Trophoblast cell (in vitro differentiated cells and primary cell): ENCODE data around the gene RPRD1A.

ENCODE experiments used
- DNase-seq, 2 donors: peaks; one replicate each; pipeline ENCODE4 v3.0.0-alpha.2; 2016
- H2AFZ ChIP-seq: 2 replicates; pipeline ENCODE4 v1.6.1; 2013; ENCODE audit warnings: low read length, moderate library complexity, mild to moderate bottlenecking; ENCODE audit not compliant: insufficient read depth, poor library complexity
- H2AK5ac ChIP-seq: 2 replicates; pipeline ENCODE4 v1.6.1; 2013; ENCODE audit warnings: mild to moderate bottlenecking, low read length
- H2BK120ac ChIP-seq: 2 replicates; pipeline ENCODE4 v1.6.1; 2013; ENCODE audit warnings: low read length, mild to moderate bottlenecking, moderate library complexity; ENCODE audit not compliant: insufficient read depth, poor library complexity
- H2BK12ac ChIP-seq: 2 replicates; pipeline ENCODE4 v1.6.1; 2013; ENCODE audit warnings: mild to moderate bottlenecking, low read length, moderate library complexity
- H2BK5ac ChIP-seq: 2 replicates; pipeline ENCODE4 v1.6.1; 2013; ENCODE audit warnings: low read length, low read depth, moderate library complexity, mild to moderate bottlenecking; ENCODE audit not compliant: poor library complexity
- H3K14ac ChIP-seq: 2 replicates; pipeline ENCODE4 v1.6.1; 2013; ENCODE audit warnings: mild to moderate bottlenecking, low read length
- H3K18ac ChIP-seq: 2 replicates; pipeline ENCODE4 v1.6.1; 2013; ENCODE audit warnings: mild to moderate bottlenecking, low read length
- H3K23ac ChIP-seq: 2 replicates; pipeline ENCODE4 v1.6.1; 2013; ENCODE audit warnings: low read length
- H3K27ac ChIP-seq: 2 replicates; pipeline ENCODE4 v1.5.1; 2013; ENCODE audit warnings: low read depth, mild to moderate bottlenecking, inconsistent platforms, low read length, moderate library complexity
- H3K27me3 ChIP-seq: 2 replicates; pipeline ENCODE4 v1.6.1; 2013; ENCODE audit warnings: inconsistent platforms, mild to moderate bottlenecking, low read length, moderate library complexity; ENCODE audit not compliant: insufficient read depth
- H3K36me3 ChIP-seq, 2 experiments: 1 replicate in 1 of 2; 2 replicates in 1 of 2; pipeline ENCODE4 v1.6.1; 2013; ENCODE audit warnings: low read length in 2 of 2, mild to moderate bottlenecking in 2 of 2, moderate library complexity in 1 of 2; ENCODE audit not compliant: insufficient read depth in 2 of 2, control insufficient read depth in 1 of 2
- H3K4ac ChIP-seq: 2 replicates; pipeline ENCODE4 v1.6.1; 2013; ENCODE audit warnings: low read depth, mild to moderate bottlenecking, low read length, moderate library complexity
- H3K4me1 ChIP-seq, 2 experiments: 1 replicate in 1 of 2; 2 replicates in 1 of 2; pipeline ENCODE4 v1.6.1; 2013; ENCODE audit warnings: low read length in 2 of 2, mild to moderate bottlenecking in 2 of 2, moderate library complexity in 1 of 2; ENCODE audit not compliant: insufficient read depth in 2 of 2, control insufficient read depth in 1 of 2
- H3K4me2 ChIP-seq: 2 replicates; pipeline ENCODE4 v1.6.1; 2013; ENCODE audit warnings: inconsistent platforms, mild to moderate bottlenecking, low read length, moderate library complexity
- H3K4me3 ChIP-seq: 2 replicates; pipeline ENCODE4 v1.5.1; 2013; ENCODE audit warnings: mild to moderate bottlenecking, low read depth, low read length, inconsistent platforms
- H3K79me1 ChIP-seq: one replicate; pipeline ENCODE4 v1.6.1; 2013; ENCODE audit warnings: low read length
- H3K79me2 ChIP-seq: 2 replicates; pipeline ENCODE4 v1.6.1; 2013; ENCODE audit warnings: low read length, mild to moderate bottlenecking; ENCODE audit not compliant: control insufficient read depth, insufficient read depth, poor library complexity
- H3K9ac ChIP-seq: 2 replicates; pipeline ENCODE4 v1.6.1; 2013; ENCODE audit warnings: mild to moderate bottlenecking, low read length
- H3K9me3 ChIP-seq: 2 replicates; pipeline ENCODE4 v1.6.1; 2013; ENCODE audit warnings: low read depth, mild to moderate bottlenecking, control low read depth, inconsistent platforms, low read length; ENCODE audit not compliant: insufficient read depth
- H4K12ac ChIP-seq: 2 replicates; pipeline ENCODE4 v1.6.1; 2013; ENCODE audit warnings: low read depth, mild to moderate bottlenecking, low read length, moderate library complexity
- H4K8ac ChIP-seq: 2 replicates; pipeline ENCODE4 v1.6.1; 2013; ENCODE audit warnings: low read depth, mild to moderate bottlenecking, low read length, moderate library complexity
- H4K91ac ChIP-seq: one replicate; pipeline ENCODE4 v1.6.1; 2013; ENCODE audit warnings: low read depth, mild to moderate bottlenecking, low read length, moderate library complexity
- WGBS: extraction: QIAGEN DNeasy Blood & Tissue Kit; methylation state at CpG from one replicate; pipeline ENCODE4 v1.1.7; 2013; ENCODE audit warnings: missing lambda C conversion rate; ENCODE audit not compliant: insufficient read length, insufficient coverage; ENCODE audit errors: extremely low coverage; 5-methylcytosine and 5-hydroxymethylcytosine counted together

RPRD1A gene

DNA sequence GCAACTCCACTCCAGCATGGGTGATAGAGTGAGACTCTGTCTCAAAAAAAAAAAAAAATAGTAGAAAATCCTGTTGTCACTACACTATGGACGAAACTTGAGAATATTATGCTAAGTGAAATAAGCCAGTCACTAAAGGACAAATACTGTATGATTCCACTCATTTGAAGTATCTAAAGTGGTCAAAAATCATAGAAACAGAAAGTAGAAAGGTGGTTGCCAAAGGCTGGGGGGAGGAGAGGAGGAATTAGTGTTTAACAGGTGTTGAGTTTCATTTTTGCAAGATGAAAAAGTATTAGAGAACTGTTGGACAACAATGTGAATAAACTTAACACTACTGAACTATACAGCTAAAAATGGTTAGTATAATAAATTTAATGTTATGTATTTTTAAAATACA, 113.7 kb downstream of the RPRD1A start:
- Histone ChIP-seq H2AFZ (no peak overlapping the region), H3K79me1 (no peaks in the 10 kb centered on the region), H3K27ac (no peak overlapping the region), H3K27me3 (no peaks in the 10 kb centered on the region), H2BK5ac (no peak overlapping the region), H3K79me2 (peaks cover 3% of the 10 kb centered on the region), H3K4ac (no peak overlapping the region), H4K12ac (no peak overlapping the region), H3K36me3 (no peaks in the 10 kb centered on the region), H2AK5ac (no peak overlapping the region), H3K9ac (no peak overlapping the region), H3K4me1 (no peaks in the 10 kb centered on the region), H2BK12ac (no peak overlapping the region), H2BK120ac (no peak overlapping the region), H3K4me2 (no peak overlapping the region), H3K23ac (no peak overlapping the region), H3K9me3 (no peaks in the 10 kb centered on the region), H3K4me3 (no peak overlapping the region), H4K8ac (no peak overlapping the region), H4K91ac (no peak overlapping the region), H3K14ac (no peak overlapping the region), H3K18ac (no peak overlapping the region)
- no CpG with 5 or more reads among the region's 1 CpG for WGBS
- DNase-seq: no peak

DNA sequence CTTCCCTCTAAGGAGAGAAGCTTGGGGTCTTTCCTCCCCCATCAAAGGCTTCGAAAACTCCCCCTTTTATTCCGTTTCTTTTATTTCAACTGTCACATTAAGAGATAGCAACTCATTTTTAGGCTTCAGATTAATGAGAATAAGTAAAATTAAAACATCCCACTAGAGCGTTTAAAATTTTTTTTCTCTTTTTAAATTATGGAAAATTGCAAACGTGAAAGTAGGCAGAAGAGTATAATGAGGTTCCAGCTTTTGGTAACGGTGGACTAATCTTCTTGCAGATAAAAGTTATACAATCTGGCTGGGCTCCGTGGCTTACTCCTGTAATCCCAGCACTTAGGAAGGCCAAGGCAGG, 116.8 kb downstream of the RPRD1A start:
- Histone ChIP-seq H3K27me3 (no peaks in the 10 kb centered on the region), H3K23ac (no peak overlapping the region), H2AFZ (no peak overlapping the region), H3K4ac (no peak overlapping the region), H3K27ac (no peak overlapping the region), H4K91ac (no peak overlapping the region), H2BK120ac (no peak overlapping the region), H3K4me3 (no peak overlapping the region), H3K9me3 (peaks cover 2% of the 10 kb centered on the region), H3K18ac (no peak overlapping the region), H3K36me3 (no peaks in the 10 kb centered on the region), H4K12ac (no peak overlapping the region), H3K79me2 (peaks cover 3% of the 10 kb centered on the region), H4K8ac (no peak overlapping the region), H3K9ac (no peak overlapping the region), H2BK5ac (no peak overlapping the region), H2BK12ac (no peak overlapping the region), H3K4me1 (no peaks in the 10 kb centered on the region), H3K14ac (no peak overlapping the region), H2AK5ac (no peak overlapping the region), H3K4me2 (peak overlapping the region; percentile 97), H3K79me1 (no peaks in the 10 kb centered on the region)
- no peak for DNase-seq
- WGBS: no CpG with 5 or more reads among the region's 6 CpGs

- Histone ChIP-seq H3K27ac (no peak overlapping the region), H2BK120ac (peak overlapping the region; percentile 28), H3K4ac (no peak overlapping the region), H4K91ac (peak overlapping the region; percentile 35), H3K9me3 (peaks cover 2% of the 10 kb centered on the region), H2BK12ac (no peak overlapping the region), H2AFZ (peak overlapping the region; percentile 9), H3K27me3 (no peaks in the 10 kb centered on the region), H3K36me3 (no peaks in the 10 kb centered on the region), H3K79me2 (peaks cover 3% of the 10 kb centered on the region), H3K14ac (peak overlapping the region; percentile 2), H2AK5ac (no peak overlapping the region), H3K23ac (no peak overlapping the region), H4K8ac (peak overlapping the region; percentile 13), H3K4me3 (peak overlapping the region; percentile 74), H3K4me2 (peak overlapping the region; percentile 97), H3K79me1 (no peaks in the 10 kb centered on the region), H3K4me1 (no peaks in the 10 kb centered on the region), H4K12ac (peak overlapping the region; percentile 5), H3K9ac (peak overlapping the region; percentile 64), H3K18ac (peak overlapping the region; percentile 25), H2BK5ac (no peak overlapping the region)
- peak; percentile 35 to 86 for DNase-seq
- WGBS: no CpG with 5 or more reads among the region's 54 CpGs
These were observed 117.3 kb downstream of the RPRD1A start for GRCh38 chr18:35949903-35950627.

- Histone ChIP-seq H3K27ac (no peak overlapping the region), H3K14ac (no peak overlapping the region), H3K4ac (no peak overlapping the region), H4K91ac (no peak overlapping the region), H3K4me3 (no peak overlapping the region), H3K18ac (no peak overlapping the region), H2BK5ac (no peak overlapping the region), H2AK5ac (no peak overlapping the region), H3K27me3 (no peaks in the 10 kb centered on the region), H3K79me2 (peaks cover 3% of the 10 kb centered on the region), H2BK12ac (no peak overlapping the region), H3K36me3 (no peaks in the 10 kb centered on the region), H4K12ac (no peak overlapping the region), H3K79me1 (no peaks in the 10 kb centered on the region), H3K9me3 (peaks cover 2% of the 10 kb centered on the region), H3K9ac (no peak overlapping the region), H2BK120ac (no peak overlapping the region), H3K4me1 (no peaks in the 10 kb centered on the region), H4K8ac (no peak overlapping the region), H3K23ac (no peak overlapping the region), H2AFZ (no peak overlapping the region), H3K4me2 (peak overlapping the region; percentile 97)
- no CpG with 5 or more reads among the region's 6 CpGs for WGBS
- DNase-seq: peak; percentile 5 to 70
These were observed 118.3 kb downstream of the RPRD1A start for GRCh38 chr18:35949090-35949489.
